Testis (tissue), 2 donors: ENCODE measurements around the gene MAP2.

Source experiments
- CTCF ChIP-seq, 3 experiments: fragments of 450-650 bp in 2 of 3; fragments of 200-600 bp in 1 of 3; sonication (generic) in 1 of 3; IDR thresholded peaks; one replicate each; pipeline ENCODE4 v1.5.1; 2016 to 2019; ENCODE audit warnings: antibody characterized with exemption in 3 of 3, mild to moderate bottlenecking in 2 of 3, moderate library complexity in 1 of 3
- POLR2A ChIP-seq: fragments of 450-650 bp; IDR thresholded peaks from one replicate; pipeline ENCODE4 v1.6.1; 2017; ENCODE audit warnings: antibody characterized with exemption, mild to moderate bottlenecking, moderate library complexity

GRCh38 chr2:209766613-209767012 is 342.8 kb downstream of the MAP2 start:
- TF ChIP-seq CTCF (IDR thresholded peaks at IDR 0.05): no peak
- TF ChIP-seq POLR2A: no peak
